HG03039 (cell line): ENCODE results near the gene CNPY1.
"Not testable (repeated sequence)": the region's sequence is repeated elsewhere in the genome, so short reads cannot be mapped to it uniquely, and the experiment has no call there.

Experiments
- ATAC-seq: cut with Tn5 transposase; IDR thresholded peaks from one replicate; pipeline ENCODE4 v1.9.1; 2021; ENCODE audit warnings: mild to moderate bottlenecking, moderate library complexity; ENCODE audit not compliant: unreplicated experiment

CNPY1 gene

DNA sequence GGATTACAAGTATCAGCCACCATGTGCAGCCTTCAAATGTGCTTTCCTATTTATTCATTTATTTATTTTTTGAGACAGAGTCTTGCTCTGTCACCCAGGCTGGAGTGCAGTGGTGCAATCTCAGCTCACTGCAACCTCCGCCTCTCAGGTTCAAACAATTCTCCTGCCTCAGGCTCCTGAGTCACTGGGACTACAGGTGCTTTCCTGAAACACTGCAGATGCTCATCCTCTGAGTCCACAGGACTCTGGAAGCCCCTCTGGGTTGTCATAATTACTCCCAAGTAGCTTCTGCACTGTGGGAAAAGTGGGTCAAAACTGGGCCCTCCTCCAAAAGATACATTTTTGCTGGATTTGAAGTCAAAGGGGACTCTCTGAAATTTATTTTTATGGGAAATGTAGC is at the start of gene CNPY1:
TSS of gene CNPY1 (minus strand) at position 111 of the 400 bp plus-strand sequence. CDS start 630 bp downstream, outside the sequence.
- not testable (repeated sequence) for ATAC-seq

GRCh38 chr7:155594961-155595366 is 48.6 kb upstream of the CNPY1 start:
- no peak for ATAC-seq

DNA sequence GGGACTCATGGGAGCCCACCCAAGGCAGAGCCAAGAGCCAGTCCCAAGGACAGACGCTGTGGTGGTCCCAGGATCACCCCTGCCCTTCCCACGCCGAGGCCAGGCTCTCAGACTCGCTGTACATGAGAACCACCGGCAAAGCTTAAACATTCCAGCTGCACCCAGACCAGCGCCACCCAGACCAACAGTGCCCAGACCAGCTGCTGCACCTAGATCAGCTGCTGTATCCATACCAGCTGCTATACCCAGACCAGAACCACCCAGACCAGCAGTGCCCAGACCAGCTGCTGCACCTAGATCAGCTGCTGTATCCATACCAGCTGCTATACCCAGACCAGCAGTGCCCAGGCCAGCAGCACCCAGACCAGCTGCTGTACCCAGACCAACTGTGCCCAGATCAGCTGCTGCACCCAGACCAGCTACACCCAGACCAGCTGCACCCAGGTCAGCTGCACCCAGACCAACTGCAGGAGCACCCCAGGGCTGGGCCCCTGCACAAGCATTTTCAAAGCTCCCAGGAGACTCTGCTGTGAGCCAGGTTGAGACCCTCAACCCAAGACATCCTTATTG is 47.9 kb upstream of the CNPY1 start:
- ATAC-seq = no peak

DNA sequence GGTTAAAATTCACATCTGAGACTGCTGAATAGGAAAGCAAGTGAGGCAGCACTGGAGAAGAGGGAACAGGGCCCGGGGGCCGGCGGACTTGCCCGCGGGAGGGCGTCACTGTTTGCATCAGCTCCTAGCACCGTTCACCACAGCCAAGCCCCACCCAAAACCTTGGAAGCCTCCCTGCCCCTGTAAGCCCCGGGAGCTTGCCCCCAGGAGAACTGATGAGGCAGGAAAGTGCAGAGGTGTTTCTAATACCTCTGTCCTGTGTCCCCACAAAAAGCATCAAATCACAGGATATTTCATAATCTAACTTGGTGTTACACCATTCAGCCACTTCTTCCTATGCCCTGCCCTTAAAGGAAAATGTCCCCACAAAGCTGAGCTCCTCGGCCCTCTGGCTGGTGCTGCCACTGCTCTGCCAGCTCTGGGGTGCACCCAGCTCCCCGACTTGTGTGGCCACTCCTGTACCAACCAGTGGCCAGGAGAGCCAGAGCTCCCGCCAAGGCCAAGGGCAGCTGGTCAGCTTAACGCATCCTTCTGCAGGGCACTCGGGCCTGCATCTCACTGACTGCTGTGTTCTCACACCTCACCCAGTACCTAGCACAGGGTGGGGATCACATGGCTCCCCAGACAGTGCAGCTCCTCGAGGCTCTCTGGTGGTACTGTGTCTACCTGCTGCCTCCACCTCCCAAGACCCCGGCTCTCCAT is 47.3 kb upstream of the CNPY1 start:
- no peak for ATAC-seq

- no peak for ATAC-seq
Observed at GRCh38 chr7:155591055-155591775, 44.9 kb upstream of the CNPY1 start.

- no peak for ATAC-seq
Observed at GRCh38 chr7:155590215-155591018, 44.1 kb upstream of the CNPY1 start.

DNA sequence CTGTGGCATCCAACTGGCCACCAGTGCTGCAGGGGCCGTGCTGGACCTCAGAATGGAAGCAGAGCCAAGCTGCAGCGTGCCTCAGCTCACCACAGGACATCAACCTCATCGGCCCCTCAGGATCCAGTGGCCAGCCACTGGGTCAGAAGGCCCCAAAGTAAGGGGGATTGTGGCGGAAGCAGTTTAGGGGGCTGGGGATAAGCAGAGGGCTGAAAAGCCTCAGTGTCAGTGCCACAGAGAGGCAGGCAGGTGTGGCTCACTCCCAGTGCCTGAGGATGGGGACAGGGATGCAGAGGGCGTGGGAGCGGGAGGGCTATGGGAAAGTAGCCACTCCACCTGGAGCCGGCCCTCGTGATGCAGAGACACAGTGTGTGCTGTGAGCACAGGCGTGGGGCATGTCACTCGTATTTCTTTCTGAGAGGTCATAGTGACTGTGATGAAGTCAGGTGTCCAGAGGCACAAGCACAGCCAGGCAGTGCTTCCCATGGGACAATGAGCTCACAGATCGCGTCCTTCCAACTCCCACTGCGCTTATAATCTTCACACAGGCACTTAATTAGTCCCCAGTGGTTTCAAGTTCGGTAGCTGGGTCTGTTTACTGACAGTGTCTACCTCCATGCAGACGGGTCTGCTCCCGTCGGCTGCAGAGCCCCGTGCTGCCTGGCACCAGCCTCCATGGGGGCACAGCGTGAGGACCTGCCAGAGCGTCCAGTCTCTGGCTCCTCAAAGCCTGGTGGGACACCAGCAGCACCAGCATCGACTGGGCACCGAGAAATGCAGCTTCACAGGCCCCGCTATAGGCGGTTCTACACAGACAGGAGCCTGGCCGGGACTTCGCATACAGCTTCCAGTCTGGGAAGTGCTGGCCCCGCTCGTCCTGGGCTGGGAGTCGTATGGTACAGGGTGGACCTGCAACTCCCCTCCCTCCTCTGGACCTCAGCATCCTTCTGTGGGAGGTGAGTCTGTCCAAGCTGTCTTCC is 42.9 kb upstream of the CNPY1 start:
- no peak for ATAC-seq

DNA sequence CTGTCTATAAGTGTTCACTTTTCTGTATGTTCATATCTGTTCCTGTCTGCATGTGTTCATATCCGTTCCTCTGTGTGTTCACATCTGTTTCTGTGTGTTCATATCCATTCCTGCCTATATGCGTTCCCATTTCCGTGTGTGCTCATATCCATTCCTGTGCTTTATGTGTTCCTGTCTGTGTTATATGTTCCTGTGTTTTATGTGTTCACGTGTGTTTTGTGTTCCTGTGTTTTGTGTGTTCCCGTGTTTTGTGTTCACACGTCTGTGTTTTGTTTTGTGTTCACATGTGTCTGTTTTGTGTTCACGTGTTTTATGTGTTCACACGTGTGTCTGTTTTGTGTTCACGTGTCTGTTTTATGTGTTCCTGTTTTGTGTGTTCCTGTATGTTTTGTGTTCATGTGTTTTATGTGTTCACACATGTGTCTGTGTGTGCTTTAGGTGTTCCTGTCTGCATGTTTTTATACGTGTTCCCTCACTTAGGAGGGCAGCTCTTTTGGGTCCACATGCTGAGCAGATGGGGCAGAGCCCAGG is 42.2 kb upstream of the CNPY1 start:
- ATAC-seq = no peak

GRCh38 chr7:155587486-155587885 is 41.1 kb upstream of the CNPY1 start:
- ATAC-seq = no peak

DNA sequence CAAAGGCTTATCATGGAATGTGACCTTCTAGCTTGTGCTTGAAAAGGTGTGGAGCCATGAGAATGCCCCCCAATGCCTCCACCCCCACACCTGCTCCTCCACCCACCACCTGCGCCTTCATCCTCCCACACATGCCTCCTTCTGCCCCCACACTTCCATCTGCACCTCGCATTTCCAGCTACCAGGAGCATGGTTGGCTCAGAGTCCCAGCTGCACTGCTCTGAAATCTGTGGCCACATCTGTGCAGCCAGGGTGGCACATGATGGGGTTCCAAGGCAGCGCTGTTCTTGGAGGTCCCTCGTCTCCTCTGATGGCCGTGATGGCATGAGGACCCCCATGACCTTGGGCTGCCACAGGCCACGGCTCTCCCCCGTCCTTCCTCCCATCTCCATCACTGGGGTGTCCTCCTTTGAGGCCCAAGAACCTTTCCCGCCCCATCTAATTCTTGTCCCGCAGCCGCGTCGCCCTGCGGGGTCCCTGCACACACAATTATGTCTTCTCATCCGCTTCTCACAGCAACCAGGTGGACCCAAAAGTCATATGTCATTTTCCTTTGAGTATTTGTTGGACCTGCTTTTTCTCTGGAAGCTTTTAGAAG is 40.6 kb upstream of the CNPY1 start:
- no peak for ATAC-seq

DNA sequence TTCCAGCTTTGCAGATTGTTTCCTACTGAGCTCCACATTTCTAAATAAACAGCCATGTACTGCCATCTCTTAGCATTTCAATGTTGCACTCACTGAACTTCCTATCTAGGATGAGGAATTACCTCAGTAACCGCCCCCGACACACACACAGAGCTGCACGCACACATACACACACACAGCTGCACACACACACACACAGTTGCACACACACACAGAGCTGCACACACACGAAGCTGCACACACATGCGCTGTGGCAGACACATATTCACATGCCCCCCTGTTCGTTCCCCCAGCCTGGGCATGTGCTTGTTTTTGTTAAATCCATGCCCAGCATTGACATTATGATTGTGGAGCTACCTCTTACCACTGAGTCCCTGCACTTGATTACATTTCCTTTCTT is 39.6 kb upstream of the CNPY1 start:
- no peak for ATAC-seq

DNA sequence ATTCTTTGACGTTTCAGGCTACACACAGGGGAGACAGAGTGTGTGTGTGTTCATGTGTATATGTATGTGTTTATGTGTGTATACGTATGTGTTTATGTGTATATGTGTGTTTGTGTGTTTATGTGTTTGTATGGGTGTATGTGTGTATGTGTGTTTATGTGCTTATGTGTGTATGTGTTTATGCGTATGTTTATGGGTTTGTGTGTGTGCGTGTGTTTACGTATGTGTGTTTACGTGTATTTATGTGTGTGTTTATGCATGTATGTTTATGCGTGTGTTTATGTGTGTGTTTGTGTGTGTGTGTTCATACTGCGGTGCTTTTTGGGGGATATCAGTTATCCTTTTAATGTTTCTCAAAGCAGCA is 39.2 kb upstream of the CNPY1 start:
- ATAC-seq = no peak

GRCh38 chr7:155584763-155585531 is 38.6 kb upstream of the CNPY1 start:
- no peak for ATAC-seq

- ATAC-seq = no peak
Observed at GRCh38 chr7:155584261-155584660, 37.9 kb upstream of the CNPY1 start.

- ATAC-seq = no peak
Observed at GRCh38 chr7:155583636-155584035, 37.3 kb upstream of the CNPY1 start.

- ATAC-seq = no peak
Observed at GRCh38 chr7:155581954-155582353, 35.6 kb upstream of the CNPY1 start.

DNA sequence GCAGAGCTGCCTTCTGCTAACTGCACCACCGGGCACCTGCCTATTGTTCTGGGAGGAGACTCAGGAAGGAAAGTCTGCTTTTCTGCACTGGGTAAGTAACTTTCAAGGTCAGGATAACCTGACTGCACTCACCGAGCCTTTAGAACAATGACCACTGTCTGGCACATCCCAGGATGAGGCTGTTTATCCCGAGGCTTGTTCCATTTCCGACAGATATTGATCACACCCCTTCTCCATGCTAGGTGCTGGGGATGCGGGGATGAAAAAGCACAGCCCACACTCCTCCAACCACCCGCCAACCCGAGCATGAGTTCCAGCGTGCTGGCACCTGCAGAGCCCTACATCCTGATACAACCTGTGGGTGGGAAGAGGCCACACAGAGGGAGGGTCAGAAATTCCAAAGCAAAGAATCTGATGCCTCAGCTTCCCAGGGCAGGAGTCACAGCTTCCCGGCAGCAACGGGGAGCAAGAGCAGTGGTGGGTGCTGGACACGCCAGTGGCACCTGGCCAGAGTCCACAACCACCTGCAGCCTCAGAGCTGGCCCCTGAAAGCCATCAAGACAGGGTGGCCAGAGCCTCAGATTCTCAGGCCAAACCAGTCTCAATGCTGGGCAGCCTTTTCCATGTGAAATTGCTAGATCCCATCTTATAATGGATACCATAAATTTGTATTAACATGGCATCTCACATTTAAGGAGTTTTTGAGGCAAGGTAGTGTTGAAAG is 34.9 kb upstream of the CNPY1 start:
- no peak for ATAC-seq

DNA sequence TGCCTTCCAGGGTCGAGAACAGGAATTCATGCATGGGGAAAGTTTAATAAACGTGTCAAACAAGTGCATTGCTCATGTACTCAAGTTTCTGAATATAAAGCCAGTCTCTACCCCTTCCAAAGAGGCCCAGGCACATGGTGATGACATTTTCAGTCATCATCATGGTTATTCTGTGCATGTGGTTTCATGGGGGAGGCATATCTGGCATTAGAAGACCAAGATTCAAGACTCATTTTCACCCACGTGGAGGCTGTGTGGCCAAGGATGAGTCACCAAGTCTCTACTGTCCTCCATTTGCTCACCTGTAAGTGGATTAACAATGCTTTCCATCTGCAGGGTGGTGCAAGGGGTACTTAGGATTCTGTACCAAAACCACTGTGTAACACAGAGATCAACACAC is 34.0 kb upstream of the CNPY1 start:
- no peak for ATAC-seq
